GM19238 (cell line): ENCODE measurements around the gene UQCRC1.

ENCODE experiments used
- DNase-seq: peaks from one replicate; pipeline ENCODE4 v3.0.0; 2011; ENCODE audit warnings: low spot score; ENCODE audit not compliant: insufficient read length

UQCRC1 gene

DNA sequence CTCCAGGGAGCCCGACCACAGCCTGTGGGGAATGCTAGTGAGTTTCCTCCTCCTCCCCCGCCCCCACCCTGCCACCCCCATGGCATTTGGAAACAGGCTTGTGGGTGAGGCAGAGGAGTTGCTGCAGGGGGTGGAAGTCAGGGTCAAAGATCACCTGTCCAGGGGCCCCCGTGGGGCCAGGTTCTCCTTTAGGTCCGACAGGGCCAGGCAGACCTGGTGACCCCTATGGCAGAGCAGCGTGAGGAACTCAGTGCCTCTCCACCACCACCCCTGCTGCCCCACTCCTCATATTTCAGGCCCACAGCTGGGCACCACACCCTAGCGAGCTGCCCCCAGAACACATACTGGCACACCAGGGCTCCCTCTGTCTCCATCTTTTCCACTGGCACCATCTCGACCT lies 36.9 kb downstream of the UQCRC1 start:
- DNase-seq, result no peak

DNA sequence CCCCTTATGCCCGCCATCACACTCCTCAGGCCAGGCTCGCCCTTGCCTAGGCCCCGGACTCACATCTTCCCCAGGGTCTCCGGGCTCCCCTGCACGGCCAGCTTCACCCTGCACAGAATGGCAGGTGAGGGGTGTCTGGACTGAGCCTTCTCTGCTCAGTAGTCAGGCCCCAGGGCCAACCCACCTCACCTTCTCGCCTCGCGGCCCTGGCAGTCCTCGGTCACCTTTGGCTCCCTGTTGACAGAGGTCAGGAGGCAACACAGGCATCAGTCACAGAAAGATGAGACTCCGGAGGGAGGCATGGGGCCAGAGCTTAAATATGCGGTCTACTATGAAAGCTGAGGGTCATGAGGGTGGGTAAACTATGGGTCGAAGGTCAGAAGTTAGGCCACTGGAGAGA lies 37.5 kb downstream of the UQCRC1 start:
- DNase-seq, result no peak

GRCh38 chr3:48569808-48570450 lies 39.5 kb downstream of the UQCRC1 start:
- no peak for DNase-seq

DNA sequence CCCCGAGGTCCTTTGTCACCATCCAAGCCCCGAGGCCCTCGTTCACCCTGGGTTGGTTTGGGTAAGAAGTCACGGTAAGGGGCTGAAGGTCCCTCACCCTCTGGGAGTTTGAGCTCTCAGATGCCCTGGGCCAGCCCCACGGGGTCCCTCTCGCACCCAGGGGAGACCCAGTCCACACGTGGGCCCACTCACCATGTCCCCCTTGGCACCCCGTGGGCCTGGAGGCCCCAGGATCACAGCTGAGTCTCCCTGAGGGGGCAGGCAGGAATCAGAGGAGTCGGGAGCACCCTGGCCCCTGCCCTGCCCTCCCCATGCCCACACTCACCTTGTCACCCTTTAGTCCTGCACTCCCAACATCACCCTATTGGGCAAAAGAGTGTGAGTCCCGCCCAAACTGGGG lies 40.0 kb downstream of the UQCRC1 start:
- DNase-seq, result no peak

DNA sequence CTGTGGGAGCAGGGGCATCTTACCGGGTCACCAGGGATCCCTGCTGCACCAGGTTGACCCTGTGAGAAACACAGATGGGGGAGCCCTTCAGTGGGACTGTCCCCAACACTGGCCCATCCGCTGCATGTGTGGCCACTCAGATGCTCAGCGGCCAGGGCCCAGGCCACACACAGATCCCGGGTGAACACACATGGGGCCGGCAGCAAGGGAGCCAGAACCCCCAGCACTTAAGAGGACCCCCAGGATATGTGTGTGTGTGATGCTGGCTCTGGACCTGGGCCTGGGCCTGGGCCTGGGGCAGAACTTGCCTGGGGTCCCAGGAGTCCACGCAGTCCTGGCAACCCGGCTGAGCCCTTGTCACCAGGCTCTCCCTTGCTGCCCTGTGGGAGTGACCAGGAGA lies 41.0 kb downstream of the UQCRC1 start:
- no peak for DNase-seq

- DNase-seq, result no peak
These were observed 41.9 kb downstream of the UQCRC1 start for GRCh38 chr3:48567500-48567899.

DNA sequence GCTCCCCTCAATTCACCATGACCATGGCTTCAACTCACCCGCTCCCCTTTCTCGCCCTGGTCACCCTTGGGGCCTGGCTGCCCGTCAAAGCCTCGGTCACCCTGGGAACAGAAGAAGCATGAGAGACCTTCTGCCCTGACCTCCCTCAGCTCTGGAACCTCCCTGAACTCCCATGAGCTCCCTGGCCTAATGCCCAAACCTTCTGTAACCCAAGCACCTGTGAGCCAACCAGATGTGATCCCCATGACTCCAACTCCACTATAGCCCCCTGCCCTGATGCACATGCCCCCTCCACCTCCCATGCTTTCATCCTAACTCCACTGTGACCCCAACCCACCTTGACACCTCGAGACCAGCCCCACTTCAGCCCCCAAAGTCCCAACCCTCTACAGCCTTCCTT lies 42.4 kb downstream of the UQCRC1 start:
- no peak for DNase-seq

- no peak for DNase-seq
These were observed 43.1 kb downstream of the UQCRC1 start for GRCh38 chr3:48566401-48566760.

- no peak for DNase-seq
These were observed 43.6 kb downstream of the UQCRC1 start for GRCh38 chr3:48565591-48566400.

- DNase-seq, result no peak
These were observed 44.3 kb downstream of the UQCRC1 start for GRCh38 chr3:48565186-48565585.

DNA sequence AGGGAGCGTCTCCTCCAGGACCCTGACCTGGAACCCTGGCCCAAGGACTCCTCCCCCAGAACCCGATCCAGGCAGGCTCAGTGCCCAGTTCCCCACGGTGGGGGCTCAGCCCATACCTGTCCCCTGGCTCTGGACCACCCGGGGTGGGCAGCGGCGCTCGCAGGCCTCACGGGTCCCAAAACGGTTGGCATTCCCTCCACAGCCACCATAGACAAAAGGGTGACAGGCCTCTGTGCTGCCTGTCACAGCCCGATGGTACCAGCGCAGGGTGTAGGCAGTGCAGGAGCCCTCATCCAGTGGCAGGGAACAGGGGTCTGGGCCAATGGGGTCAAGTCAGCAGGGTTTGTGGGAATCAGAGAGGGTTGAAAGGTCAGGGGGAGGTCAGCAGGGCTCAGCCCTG lies 44.8 kb downstream of the UQCRC1 start:
- no peak for DNase-seq

- DNase-seq, result no peak
These were observed 45.4 kb downstream of the UQCRC1 start for GRCh38 chr3:48564022-48564421.

- DNase-seq, result no peak
These were observed 46.0 kb downstream of the UQCRC1 start, which contains the start of gene UCN2 for GRCh38 chr3:48563382-48563918. Gene UCN2 (minus strand): TSS chr3:48563781. CDS start chr3:48563124, 657 bp downstream.

GRCh38 chr3:48562367-48563095 lies 46.9 kb downstream of the UQCRC1 start:
- DNase-seq, result no peak

- no peak for DNase-seq
These were observed 48.3 kb downstream of the UQCRC1 start for GRCh38 chr3:48561045-48561736.

- DNase-seq, result no peak
These were observed 48.8 kb downstream of the UQCRC1 start for GRCh38 chr3:48560648-48561018.

DNA sequence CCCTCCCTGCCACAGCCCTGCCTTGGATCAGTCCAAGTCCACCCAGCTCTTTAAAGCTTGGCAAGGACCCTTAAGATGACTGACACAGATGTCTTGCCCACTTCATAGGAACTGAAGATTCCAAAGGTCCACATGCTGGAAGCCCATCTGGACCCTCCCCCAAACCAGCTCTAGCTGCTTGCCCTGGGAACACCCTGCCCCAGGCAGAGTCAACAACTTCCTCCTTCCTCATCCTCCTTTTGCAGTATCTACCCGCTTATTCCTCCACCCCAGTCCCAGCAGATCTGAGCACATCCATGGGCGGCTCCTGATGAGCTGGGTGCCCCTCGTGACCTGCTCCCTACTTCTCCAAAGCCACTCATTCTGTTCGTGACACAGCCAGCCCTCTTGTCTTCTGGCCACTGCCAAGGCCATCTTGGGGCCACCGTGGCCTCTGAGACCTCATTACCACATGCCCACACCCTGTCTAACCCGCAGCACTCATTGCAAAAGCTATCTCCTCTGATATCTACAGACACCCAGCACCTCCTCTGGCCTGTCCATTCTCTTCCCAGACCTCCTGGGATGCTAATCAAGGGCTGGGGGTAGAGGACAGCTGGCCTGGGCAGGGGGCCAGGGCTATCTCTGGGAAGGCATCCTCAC lies 50.8 kb downstream of the UQCRC1 start:
- no peak for DNase-seq

DNA sequence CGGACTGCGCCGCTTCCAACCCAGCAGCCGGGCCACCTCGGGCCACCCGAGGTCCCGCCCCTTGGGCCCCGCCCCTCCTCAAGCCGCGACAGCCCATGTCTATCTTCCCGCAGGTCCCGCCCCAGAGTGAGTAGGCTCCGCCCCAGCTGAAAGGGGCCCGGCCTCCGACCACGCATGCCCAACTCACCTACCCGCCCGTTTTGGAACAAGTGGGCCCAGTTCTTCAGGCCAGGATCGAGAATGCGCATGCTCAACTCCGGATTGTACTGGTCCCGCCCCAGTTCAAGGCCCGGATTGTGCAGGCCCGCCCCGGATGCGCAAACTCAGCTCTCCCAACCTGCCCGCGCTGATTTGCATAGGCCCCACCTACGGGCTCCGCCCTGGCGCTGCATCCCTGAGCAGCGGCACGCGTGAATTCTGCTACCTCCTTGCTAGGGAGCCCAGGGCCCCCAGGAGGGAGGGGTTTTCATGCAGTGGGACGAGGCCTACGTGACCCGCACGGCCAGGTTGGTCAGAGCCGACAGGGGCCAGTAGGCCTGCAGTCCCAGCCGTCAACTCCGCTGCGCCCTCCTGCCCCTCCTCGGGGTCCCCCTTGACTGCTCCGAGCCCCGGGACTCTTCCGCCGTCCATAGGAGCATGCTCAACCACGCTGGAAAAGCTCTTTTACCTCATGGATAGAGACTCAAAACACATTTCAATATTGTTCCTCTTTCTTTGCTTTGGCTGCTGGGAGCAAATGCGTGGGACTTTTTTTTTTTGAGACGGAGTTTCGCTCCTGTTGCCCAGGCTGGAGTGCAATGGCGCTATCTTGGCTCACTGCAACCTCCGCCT lies 52.4 kb downstream of the UQCRC1 start, which contains the start of gene PFKFB4:
Gene PFKFB4, minus strand, starts transcription at position 8 of the 831 bp plus-strand sequence. CDS start 26 bp downstream, outside the sequence.
- DNase-seq, result peak; percentile 96

- no peak for DNase-seq
These were observed 53.3 kb downstream of the UQCRC1 start for GRCh38 chr3:48555949-48556795.
